D341Med (cell line): ENCODE measurements around the gene SORT1.
"Not testable (repeated sequence)": the region's sequence is repeated elsewhere in the genome, so short reads cannot be mapped to it uniquely, and the experiment has no call there.

Experiments used
- DNase-seq: peaks from one replicate; pipeline ENCODE4 v3.0.0; 2012; ENCODE audit warnings: low spot score

The SORT1 gene

GRCh38 chr1:109296782-109297181 lies 100.9 kb downstream of the SORT1 start:
- no peak for DNase-seq

GRCh38 chr1:109295712-109296415 lies 101.9 kb downstream of the SORT1 start:
- peak; percentile 63 for DNase-seq

- no peak for DNase-seq
These were observed 103.2 kb downstream of the SORT1 start for GRCh38 chr1:109294481-109294880.

GRCh38 chr1:109293026-109293425 lies 104.7 kb downstream of the SORT1 start:
- DNase-seq, result no peak

- no peak for DNase-seq
These were observed 105.4 kb downstream of the SORT1 start for GRCh38 chr1:109292364-109292763.

GRCh38 chr1:109290998-109291397 lies 106.7 kb downstream of the SORT1 start:
- no peak for DNase-seq

GRCh38 chr1:109290137-109290536 lies 107.6 kb downstream of the SORT1 start:
- DNase-seq, result no peak

GRCh38 chr1:109286762-109287161 lies 111.0 kb downstream of the SORT1 start:
- not testable (repeated sequence) for DNase-seq

GRCh38 chr1:109283748-109284600 lies 113.7 kb downstream of the SORT1 start:
- no peak for DNase-seq

- DNase-seq, result peak; percentile 97
These were observed 114.6 kb downstream of the SORT1 start, which contains the start of gene PSRC1 for GRCh38 chr1:109282952-109283747. Gene PSRC1, minus strand, starts transcription at chr1:109283145.

GRCh38 chr1:109282497-109282951 lies 115.2 kb downstream of the SORT1 start:
- DNase-seq, result no peak

- DNase-seq, result no peak
These were observed 115.8 kb downstream of the SORT1 start for GRCh38 chr1:109281680-109282496.

- DNase-seq, result no peak
These were observed 116.9 kb downstream of the SORT1 start for GRCh38 chr1:109280862-109281261.

- DNase-seq, result no peak
These were observed 118.0 kb downstream of the SORT1 start for GRCh38 chr1:109279615-109280278.

- peak; percentile 81 for DNase-seq
These were observed 120.1 kb downstream of the SORT1 start for GRCh38 chr1:109277434-109278204.

GRCh38 chr1:109275706-109276345 lies 121.9 kb downstream of the SORT1 start:
- DNase-seq, result no peak

GRCh38 chr1:109274533-109275476 lies 122.9 kb downstream of the SORT1 start:
- DNase-seq, result no peak

- no peak for DNase-seq
These were observed 124.0 kb downstream of the SORT1 start for GRCh38 chr1:109273570-109274288.
